OCI-LY3 (cell line): Measurements from ENCODE around the gene ZNF385D.
"Not testable (repeated sequence)": the region's sequence is repeated elsewhere in the genome, so short reads cannot be mapped to it uniquely, and the experiment has no call there.

Source experiments
- H2AFZ ChIP-seq: fragments of 200-600, 300-600 bp; shearing (Covaris generic); 2 replicates; pipeline ENCODE4 v1.6.0; 2014; ENCODE audit warnings: antibody characterized with exemption, low read depth, low read length
- H3K27ac ChIP-seq: fragments of 200-600, 300-600 bp; sonication (generic); 2 replicates; pipeline ENCODE4 v1.5.1; 2014; ENCODE audit warnings: mild to moderate bottlenecking, low read length, moderate library complexity, mixed read lengths
- H3K27me3 ChIP-seq: fragments of 200-600, 300-600 bp; sonication (generic); 2 replicates; pipeline ENCODE4 v1.6.1; 2014; ENCODE audit warnings: low read depth, low read length, mixed read lengths
- H3K36me3 ChIP-seq: fragments of 200-600, 300-600 bp; sonication (generic); replicated peaks from 2 replicates; pipeline ENCODE3; 2014; ENCODE audit warnings: low read depth, low read length, mixed read lengths
- H3K4me1 ChIP-seq: fragments of 300-600, 200-600 bp; sonication (generic); 2 replicates; pipeline ENCODE4 v1.6.1; 2014; ENCODE audit warnings: low read length, mixed read lengths
- H3K4me2 ChIP-seq: fragments of 200-600, 300-600 bp; sonication (generic); 2 replicates; pipeline ENCODE4 v1.6.1; 2014; ENCODE audit warnings: low read length, mixed read lengths
- H3K4me3 ChIP-seq: fragments of 300-600, 200-600 bp; sonication (generic); 2 replicates; pipeline ENCODE4 v1.5.1; 2014; ENCODE audit warnings: antibody characterized with exemption, mild to moderate bottlenecking, low read length, moderate library complexity
- H3K79me2 ChIP-seq: fragments of 300-600, 200-600 bp; shearing (Covaris generic); 2 replicates; pipeline ENCODE4 v1.6.1; 2014; ENCODE audit warnings: mild to moderate bottlenecking, low read length, mixed read lengths
- H3K9ac ChIP-seq: fragments of 300-600, 200-600 bp; shearing (Covaris generic); 2 replicates; pipeline ENCODE4 v1.6.0; 2014; ENCODE audit warnings: mild to moderate bottlenecking, low read length, moderate library complexity
- H3K9me3 ChIP-seq: fragments of 200-600, 300-600 bp; shearing (Covaris generic); 2 replicates; pipeline ENCODE4 v1.6.1; 2014; ENCODE audit warnings: low read length, mixed read lengths; ENCODE audit not compliant: insufficient read depth
- H4K20me1 ChIP-seq: fragments of 200-600, 300-600 bp; sonication (generic); 2 replicates; pipeline ENCODE4 v1.6.1; 2016; ENCODE audit warnings: low read length, mixed read lengths; ENCODE audit not compliant: insufficient read depth
- EZH2phosphoT487 ChIP-seq: fragments of 200-600 bp; shearing (Covaris generic); IDR thresholded peaks from 2 replicates; pipeline ENCODE4 v1.6.1; 2018; ENCODE audit warnings: antibody characterized with exemption, mixed run types, low read depth
- TF ChIP-seq, protein P1 (sequence below): fragments of 200-600, 300-600 bp; sonication (generic); IDR thresholded peaks from 2 replicates; pipeline ENCODE4 v1.5.1; 2014; ENCODE audit warnings: antibody characterized with exemption, low read length, low read depth

ZNF385D gene

DNA sequence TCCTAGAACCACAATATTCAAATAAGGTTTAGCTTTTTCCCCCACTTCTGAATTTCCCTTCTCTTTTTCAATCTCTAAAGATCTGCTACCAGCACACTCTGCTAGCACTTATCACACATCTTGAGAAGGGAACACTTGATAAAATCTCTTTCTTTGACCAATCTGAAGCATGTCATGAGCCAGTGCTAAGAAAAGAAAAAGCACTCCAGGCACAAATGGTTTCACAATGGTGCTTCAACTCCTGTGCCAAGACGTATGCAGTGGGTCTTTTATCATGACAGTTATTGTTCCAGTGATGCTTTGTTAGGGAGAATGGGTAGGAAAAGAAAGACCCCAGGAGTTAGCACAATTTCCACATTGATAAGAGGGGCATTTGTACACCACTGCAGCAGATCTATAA is 248.4 kb downstream of the ZNF385D start:
- Histone ChIP-seq H2AFZ (no peak overlapping the region), H3K9me3 (no peaks in the 10 kb centered on the region), H3K4me2 (peak overlapping the region; percentile 49), H3K79me2 (no peaks in the 10 kb centered on the region), H4K20me1 (no peaks in the 10 kb centered on the region), H3K27ac (0 out of 2 replicates have a peak overlapping the region, but pooled peaks have one; percentile 22), H3K9ac (no peak overlapping the region; the same call in 1 of the 2 replicates), H3K27me3 (no peaks in the 10 kb centered on the region), H3K4me3 (no peak overlapping the region), H3K4me1 (peaks cover 29% of the 10 kb centered on the region), H3K36me3 (no peaks in the 10 kb centered on the region)
- TF ChIP-seq EZH2phosphoT487: no peak
- TF ChIP-seq, protein P1, sequence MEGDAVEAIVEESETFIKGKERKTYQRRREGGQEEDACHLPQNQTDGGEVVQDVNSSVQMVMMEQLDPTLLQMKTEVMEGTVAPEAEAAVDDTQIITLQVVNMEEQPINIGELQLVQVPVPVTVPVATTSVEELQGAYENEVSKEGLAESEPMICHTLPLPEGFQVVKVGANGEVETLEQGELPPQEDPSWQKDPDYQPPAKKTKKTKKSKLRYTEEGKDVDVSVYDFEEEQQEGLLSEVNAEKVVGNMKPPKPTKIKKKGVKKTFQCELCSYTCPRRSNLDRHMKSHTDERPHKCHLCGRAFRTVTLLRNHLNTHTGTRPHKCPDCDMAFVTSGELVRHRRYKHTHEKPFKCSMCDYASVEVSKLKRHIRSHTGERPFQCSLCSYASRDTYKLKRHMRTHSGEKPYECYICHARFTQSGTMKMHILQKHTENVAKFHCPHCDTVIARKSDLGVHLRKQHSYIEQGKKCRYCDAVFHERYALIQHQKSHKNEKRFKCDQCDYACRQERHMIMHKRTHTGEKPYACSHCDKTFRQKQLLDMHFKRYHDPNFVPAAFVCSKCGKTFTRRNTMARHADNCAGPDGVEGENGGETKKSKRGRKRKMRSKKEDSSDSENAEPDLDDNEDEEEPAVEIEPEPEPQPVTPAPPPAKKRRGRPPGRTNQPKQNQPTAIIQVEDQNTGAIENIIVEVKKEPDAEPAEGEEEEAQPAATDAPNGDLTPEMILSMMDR: no peak

DNA sequence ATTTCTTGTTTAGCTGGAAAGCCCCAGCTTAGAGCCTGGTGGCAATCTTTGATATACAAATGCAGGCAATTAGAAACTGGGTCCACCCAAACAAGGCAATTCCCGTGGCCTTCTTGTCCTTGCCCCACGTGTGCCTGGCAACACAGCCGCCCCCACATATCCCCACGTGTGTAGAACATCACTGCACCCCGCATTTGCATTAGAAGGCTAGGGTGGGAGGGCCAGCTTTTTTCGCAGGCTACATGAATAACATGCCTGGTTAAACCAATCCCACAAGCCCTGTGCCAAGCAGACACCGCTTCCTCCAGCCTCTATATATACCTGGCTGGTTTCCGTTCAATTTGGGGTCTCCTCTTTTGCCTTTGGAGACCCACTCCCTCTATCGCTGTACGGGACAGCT is 250.2 kb downstream of the ZNF385D start:
- Histone ChIP-seq H3K9ac (no peak overlapping the region), H3K4me2 (no peak overlapping the region), H3K36me3 (no peaks in the 10 kb centered on the region), H3K9me3 (no peaks in the 10 kb centered on the region), H3K27me3 (no peaks in the 10 kb centered on the region), H3K4me1 (peaks cover 22% of the 10 kb centered on the region), H4K20me1 (no peaks in the 10 kb centered on the region), H2AFZ (no peak overlapping the region), H3K27ac (no peak overlapping the region), H3K79me2 (no peaks in the 10 kb centered on the region), H3K4me3 (no peak overlapping the region)
- TF ChIP-seq, protein P1: no peak
- no peak for TF ChIP-seq EZH2phosphoT487

DNA sequence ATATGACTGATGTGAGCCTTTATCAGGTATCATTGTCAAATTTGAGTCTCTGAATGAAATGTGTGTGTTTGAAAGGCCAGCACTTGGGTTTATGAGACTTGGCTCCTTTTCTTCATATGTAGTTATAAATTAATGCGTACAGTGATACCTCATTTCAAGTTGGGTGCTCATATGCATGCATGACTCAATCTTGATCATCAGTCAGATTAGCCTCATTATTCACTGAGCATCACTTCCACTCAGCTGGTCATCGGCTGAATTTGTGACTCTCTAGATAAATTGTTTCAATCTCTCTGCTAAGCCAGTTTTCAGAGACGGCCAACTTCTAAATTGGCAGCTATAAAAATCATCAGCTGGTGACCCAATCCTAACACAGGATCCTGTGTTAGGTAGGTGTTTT is 260.3 kb downstream of the ZNF385D start:
- not testable (repeated sequence) for H3K79me2 ChIP-seq, H3K27me3 ChIP-seq, H3K4me2 ChIP-seq, H3K27ac ChIP-seq, H3K9ac ChIP-seq, H3K36me3 ChIP-seq, H3K4me3 ChIP-seq, H3K9me3 ChIP-seq, H2AFZ ChIP-seq, H3K4me1 ChIP-seq, H4K20me1 ChIP-seq

DNA sequence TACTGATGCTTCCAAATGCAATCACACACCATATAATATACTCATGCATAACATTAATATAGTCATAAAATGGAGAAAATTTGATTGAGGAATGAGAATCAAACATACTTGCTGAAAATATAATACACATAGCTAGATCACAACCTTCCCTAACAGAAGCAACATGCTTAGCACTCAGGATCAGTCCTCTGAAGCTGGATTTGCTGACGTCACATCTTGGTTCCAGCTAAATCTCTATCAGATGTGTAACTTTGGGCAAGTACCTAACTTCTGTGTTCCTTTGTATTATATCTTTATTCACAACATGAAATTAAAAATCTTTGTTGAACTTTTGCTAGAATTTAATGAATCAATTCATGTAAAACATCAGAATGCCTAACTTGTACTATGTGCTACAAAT is 263.5 kb downstream of the ZNF385D start:
- TF ChIP-seq EZH2phosphoT487: no peak
- TF ChIP-seq, protein P1: no peak
- H3K9ac ChIP-seq: no peak overlapping the region
- no peaks in the 10 kb centered on the region for H4K20me1 ChIP-seq
- H3K4me1 ChIP-seq: peaks cover 17% of the 10 kb centered on the region
- H3K79me2 ChIP-seq: no peaks in the 10 kb centered on the region
- H3K27me3 ChIP-seq: no peaks in the 10 kb centered on the region
- no peak overlapping the region for H3K27ac ChIP-seq
- no peak overlapping the region for H2AFZ ChIP-seq
- no peaks in the 10 kb centered on the region for H3K36me3 ChIP-seq
- H3K4me3 ChIP-seq: no peak overlapping the region
- no peak overlapping the region for H3K4me2 ChIP-seq
- H3K9me3 ChIP-seq: no peaks in the 10 kb centered on the region

DNA sequence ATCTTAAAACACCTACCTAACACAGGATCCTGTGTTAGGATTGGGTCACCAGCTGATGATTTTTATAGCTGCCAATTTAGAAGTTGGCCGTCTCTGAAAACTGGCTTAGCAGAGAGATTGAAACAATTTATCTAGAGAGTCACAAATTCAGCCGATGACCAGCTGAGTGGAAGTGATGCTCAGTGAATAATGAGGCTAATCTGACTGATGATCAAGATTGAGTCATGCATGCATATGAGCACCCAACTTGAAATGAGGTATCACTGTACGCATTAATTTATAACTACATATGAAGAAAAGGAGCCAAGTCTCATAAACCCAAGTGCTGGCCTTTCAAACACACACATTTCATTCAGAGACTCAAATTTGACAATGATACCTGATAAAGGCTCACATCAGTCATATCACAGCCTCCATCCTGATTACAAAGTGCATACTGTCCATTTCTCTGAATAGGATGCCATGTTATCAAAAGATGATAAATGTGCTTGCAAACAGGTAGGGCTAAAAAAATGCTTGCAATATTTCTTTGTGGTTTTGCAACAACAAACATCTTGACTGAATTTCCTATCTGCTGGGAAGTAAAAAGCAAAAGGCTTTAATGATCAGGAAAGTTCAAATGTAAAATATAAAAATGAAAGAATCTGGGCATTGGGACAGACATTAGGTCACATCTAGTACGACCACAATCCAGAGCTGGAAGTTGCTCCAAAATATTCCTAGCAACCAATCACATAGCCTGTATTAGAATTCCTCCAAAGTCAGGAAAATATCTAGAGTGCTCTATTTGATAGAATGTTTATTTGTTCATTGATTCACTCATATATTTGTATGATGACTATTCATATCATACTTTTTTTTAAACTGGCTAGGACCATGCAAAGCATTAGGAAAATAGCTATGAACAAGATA is 264.7 kb downstream of the ZNF385D start:
- peaks cover 17% of the 10 kb centered on the region for H3K4me1 ChIP-seq
- H3K27me3 ChIP-seq, H4K20me1 ChIP-seq, H3K9me3 ChIP-seq, H2AFZ ChIP-seq, H3K36me3 ChIP-seq, H3K4me2 ChIP-seq, H3K27ac ChIP-seq, H3K9ac ChIP-seq, H3K79me2 ChIP-seq, H3K4me3 ChIP-seq: not testable (repeated sequence)
